PC-9 (cell line): ENCODE data around the gene NCOR2.

Experiments
- EZH2 ChIP-seq: fragments of 200-600 bp; sonication (generic); IDR thresholded peaks from 2 replicates; pipeline ENCODE4 v1.8.0; 2017; ENCODE audit warnings: antibody characterized with exemption, low read depth
- TF ChIP-seq, protein P1 (sequence below): fragments of 200-600 bp; sonication (generic); conservative IDR thresholded peaks from 2 replicates; pipeline ENCODE4 v1.6.1; 2017; ENCODE audit warnings: mixed run types, antibody characterized with exemption, mild to moderate bottlenecking, moderate library complexity

GRCh38 chr12:124582108-124582424 is 14.7 kb upstream of the NCOR2 start:
- TF ChIP-seq, protein P1, sequence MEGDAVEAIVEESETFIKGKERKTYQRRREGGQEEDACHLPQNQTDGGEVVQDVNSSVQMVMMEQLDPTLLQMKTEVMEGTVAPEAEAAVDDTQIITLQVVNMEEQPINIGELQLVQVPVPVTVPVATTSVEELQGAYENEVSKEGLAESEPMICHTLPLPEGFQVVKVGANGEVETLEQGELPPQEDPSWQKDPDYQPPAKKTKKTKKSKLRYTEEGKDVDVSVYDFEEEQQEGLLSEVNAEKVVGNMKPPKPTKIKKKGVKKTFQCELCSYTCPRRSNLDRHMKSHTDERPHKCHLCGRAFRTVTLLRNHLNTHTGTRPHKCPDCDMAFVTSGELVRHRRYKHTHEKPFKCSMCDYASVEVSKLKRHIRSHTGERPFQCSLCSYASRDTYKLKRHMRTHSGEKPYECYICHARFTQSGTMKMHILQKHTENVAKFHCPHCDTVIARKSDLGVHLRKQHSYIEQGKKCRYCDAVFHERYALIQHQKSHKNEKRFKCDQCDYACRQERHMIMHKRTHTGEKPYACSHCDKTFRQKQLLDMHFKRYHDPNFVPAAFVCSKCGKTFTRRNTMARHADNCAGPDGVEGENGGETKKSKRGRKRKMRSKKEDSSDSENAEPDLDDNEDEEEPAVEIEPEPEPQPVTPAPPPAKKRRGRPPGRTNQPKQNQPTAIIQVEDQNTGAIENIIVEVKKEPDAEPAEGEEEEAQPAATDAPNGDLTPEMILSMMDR, result no peak
- no peak for TF ChIP-seq EZH2
